Activated T-cell treated with anti-CD3 and anti-CD28 coated beads, Interleukin-2, amount 50 U/mL, for 72 hours (primary cell): ENCODE data around the gene KRTAP22-1. TPM values are rescaled to one million over a fixed set of nuclear protein-coding genes. Genes with fewer than 3 reads are reported as not detected.

Source experiments
- ATAC-seq, 2 donors: fragments of 150-1000 bp; cut with Tn5 transposase; replicated peaks in 1 of 2; 2 replicates each; pipeline ENCODE4 v1.10.0; 2021; ENCODE audit warnings: moderate library complexity in 2 of 2, mild to moderate bottlenecking in 1 of 2
- DNase-seq, 2 donors: peaks; one replicate each; pipeline ENCODE4 v3.0.0; 2021 to 2022; ENCODE audit warnings: mixed read lengths in 1 of 2
- H3K27ac Mint-ChIP-seq: one replicate; pipeline ENCODE4 v1.8.0; 2022; ENCODE audit warnings: mild to moderate bottlenecking, moderate library complexity, mixed read lengths
- H3K27me3 Mint-ChIP-seq: one replicate; pipeline ENCODE4 v1.8.0; 2022; ENCODE audit warnings: low read depth, mixed read lengths
- H3K36me3 Mint-ChIP-seq, 2 donors: one replicate each; pipeline ENCODE4 v1.8.0; 2022; ENCODE audit warnings: mixed read lengths in 2 of 2, mild to moderate bottlenecking in 1 of 2; ENCODE audit not compliant: insufficient read depth in 2 of 2
- H3K4me1 Mint-ChIP-seq: one replicate; pipeline ENCODE4 v1.8.0; 2022; ENCODE audit warnings: low read depth, mixed read lengths
- H3K4me3 Mint-ChIP-seq, 2 donors: one replicate each; pipeline ENCODE4 v1.8.0; 2022; ENCODE audit warnings: mild to moderate bottlenecking in 2 of 2, mixed read lengths in 2 of 2, moderate library complexity in 2 of 2
- H3K9me3 Mint-ChIP-seq, 2 donors: one replicate each; pipeline ENCODE4 v1.8.0; 2022; ENCODE audit warnings: mixed read lengths in 2 of 2
- total RNA-seq, 2 donors: library from RNA; stranded (reverse); gene quantifications; one replicate each; pipeline ENCODE4 v1.2.3, GENCODE V29; 2022

The KRTAP22-1 gene
- total RNA-seq, 2 donors from 2014 or later, result not detected

GRCh38 chr21:30638686-30639085 is 37.8 kb downstream of the KRTAP22-1 start:
- Mint-ChIP-seq H3K27ac (no peak overlapping the region), H3K4me3 (no peak overlapping the region), H3K27me3 (no peaks in the 10 kb centered on the region), H3K36me3 (no peaks in the 10 kb centered on the region), H3K4me1 (no peaks in the 10 kb centered on the region), H3K9me3 (peaks cover 2% of the 10 kb centered on the region in 2 donors)
- ATAC-seq (no peak), DNase-seq (no peak)

GRCh38 chr21:30642564-30642963 is 41.7 kb downstream of the KRTAP22-1 start, which contains the start of gene KRTAP20-3:
Gene KRTAP20-3, plus strand, starts transcription at chr21:30642864.
- H3K9me3 Mint-ChIP-seq, result peaks cover 2 to 5% of the 10 kb centered on the region in 2 donors
- H3K27me3 Mint-ChIP-seq, result no peaks in the 10 kb centered on the region
- no peak within 1 kb of the TSS for H3K4me3 Mint-ChIP-seq
- DNase-seq (no peak), ATAC-seq (no peak)
- H3K27ac Mint-ChIP-seq, result no peak within 1 kb of the TSS
- no peaks in the 10 kb centered on the region for H3K4me1 Mint-ChIP-seq
- H3K36me3 Mint-ChIP-seq, result no peaks in the 10 kb centered on the region

DNA sequence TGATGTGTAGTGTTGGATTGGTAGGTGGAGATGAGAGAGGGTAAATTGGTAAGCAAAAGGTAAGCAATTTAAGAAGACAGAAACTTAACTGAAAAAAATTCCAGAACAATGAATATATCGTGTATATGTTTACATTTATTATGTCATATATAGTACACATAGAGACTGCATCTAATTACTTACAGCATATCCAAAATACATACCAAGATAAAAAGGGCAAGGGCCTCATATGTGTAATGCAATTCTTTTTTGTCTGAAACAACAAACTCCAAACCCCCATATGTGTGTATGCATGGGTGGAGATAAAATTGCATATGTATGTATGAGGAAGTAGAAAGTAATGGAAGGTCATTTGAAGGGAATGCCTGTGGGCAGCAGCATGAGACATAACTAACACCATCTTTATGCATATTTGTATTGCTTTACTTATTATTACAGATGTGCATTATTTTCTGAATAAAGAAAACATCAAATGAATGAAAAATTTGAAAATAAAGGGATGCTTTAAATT is 46.1 kb downstream of the KRTAP22-1 start:
- Mint-ChIP-seq H3K4me1 (no peaks in the 10 kb centered on the region), H3K9me3 (peaks cover 2 to 5% of the 10 kb centered on the region in 2 donors), H3K4me3 (no peak overlapping the region), H3K27ac (no peak overlapping the region), H3K27me3 (no peaks in the 10 kb centered on the region), H3K36me3 (no peaks in the 10 kb centered on the region)
- no peak for ATAC-seq
- DNase-seq, result no peak

Other genes starting within 250 kb of the KRTAP22-1 start
- gene KRTAP13-2, start 228.8 kb upstream of the KRTAP22-1 start, total RNA-seq, result not detected
- gene KRTAP13-1, start 205.1 kb upstream of the KRTAP22-1 start, total RNA-seq, result not detected
- gene KRTAP13-3, start 175.2 kb upstream of the KRTAP22-1 start, total RNA-seq, result not detected
- not detected for gene KRTAP13-4, start 170.9 kb upstream of the KRTAP22-1 start, total RNA-seq
- gene KRTAP15-1, start 160.8 kb upstream of the KRTAP22-1 start, total RNA-seq, result not detected
- not detected for gene KRTAP19-1, start 120.7 kb upstream of the KRTAP22-1 start, total RNA-seq
- gene KRTAP19-2, start 113.7 kb upstream of the KRTAP22-1 start, total RNA-seq, result not detected
- not detected for gene KRTAP19-3, start 109.1 kb upstream of the KRTAP22-1 start, total RNA-seq
- gene KRTAP19-4, start 103.9 kb upstream of the KRTAP22-1 start, total RNA-seq, result not detected
- gene KRTAP19-5, start 98.9 kb upstream of the KRTAP22-1 start, total RNA-seq, result not detected
- gene KRTAP19-6, start 59.2 kb upstream of the KRTAP22-1 start, total RNA-seq, result not detected
- not detected for gene KRTAP19-7, start 39.8 kb upstream of the KRTAP22-1 start, total RNA-seq
- not detected for gene KRTAP22-2, start 10.7 kb upstream of the KRTAP22-1 start, total RNA-seq
- not detected for gene KRTAP6-3, start 8.6 kb upstream of the KRTAP22-1 start, total RNA-seq
- gene KRTAP6-2, start 2.2 kb upstream of the KRTAP22-1 start, total RNA-seq, result not detected
- gene KRTAP6-1, start 12.8 kb downstream of the KRTAP22-1 start, total RNA-seq, result not detected
- gene KRTAP20-1, start 15.3 kb downstream of the KRTAP22-1 start, total RNA-seq, result not detected
- gene KRTAP20-4, start 19.5 kb downstream of the KRTAP22-1 start, total RNA-seq, result not detected
- gene KRTAP20-2, start 34.1 kb downstream of the KRTAP22-1 start, total RNA-seq, result not detected
- not detected for gene KRTAP20-3, start 41.8 kb downstream of the KRTAP22-1 start, total RNA-seq
- not detected for gene KRTAP21-3, start 117.7 kb downstream of the KRTAP22-1 start, total RNA-seq
- not detected for gene KRTAP21-2, start 146.2 kb downstream of the KRTAP22-1 start, total RNA-seq
- not detected for gene KRTAP21-1, start 154.3 kb downstream of the KRTAP22-1 start, total RNA-seq
- not detected for gene KRTAP8-1, start 212.2 kb downstream of the KRTAP22-1 start, total RNA-seq
- not detected for gene KRTAP7-1, start 228.7 kb downstream of the KRTAP22-1 start, total RNA-seq